HFF-Myc (cell line): ENCODE results near the gene NRG2.

Source experiments
- DNase-seq: peaks from one replicate; pipeline ENCODE4 v3.0.0-alpha.2; 2011; ENCODE audit warnings: low read depth; ENCODE audit errors: extremely low read depth
- H3K4me3 ChIP-seq: replicated peaks from 2 replicates; pipeline ENCODE4 v1.5.1; 2011; ENCODE audit warnings: low read depth, mild to moderate bottlenecking, control low read depth, low read length
- TF ChIP-seq, protein P1 (sequence below): IDR thresholded peaks from 2 replicates; pipeline ENCODE4 v1.5.1; 2012; ENCODE audit warnings: mild to moderate bottlenecking, low read depth, low read length, control low read depth; ENCODE audit errors: missing control alignments

The NRG2 gene

GRCh38 chr5:140076142-140076541, 33.0 kb upstream of the NRG2 start:
- H3K4me3 ChIP-seq = no peak overlapping the region
- DNase-seq = no peak
- TF ChIP-seq, protein P1, sequence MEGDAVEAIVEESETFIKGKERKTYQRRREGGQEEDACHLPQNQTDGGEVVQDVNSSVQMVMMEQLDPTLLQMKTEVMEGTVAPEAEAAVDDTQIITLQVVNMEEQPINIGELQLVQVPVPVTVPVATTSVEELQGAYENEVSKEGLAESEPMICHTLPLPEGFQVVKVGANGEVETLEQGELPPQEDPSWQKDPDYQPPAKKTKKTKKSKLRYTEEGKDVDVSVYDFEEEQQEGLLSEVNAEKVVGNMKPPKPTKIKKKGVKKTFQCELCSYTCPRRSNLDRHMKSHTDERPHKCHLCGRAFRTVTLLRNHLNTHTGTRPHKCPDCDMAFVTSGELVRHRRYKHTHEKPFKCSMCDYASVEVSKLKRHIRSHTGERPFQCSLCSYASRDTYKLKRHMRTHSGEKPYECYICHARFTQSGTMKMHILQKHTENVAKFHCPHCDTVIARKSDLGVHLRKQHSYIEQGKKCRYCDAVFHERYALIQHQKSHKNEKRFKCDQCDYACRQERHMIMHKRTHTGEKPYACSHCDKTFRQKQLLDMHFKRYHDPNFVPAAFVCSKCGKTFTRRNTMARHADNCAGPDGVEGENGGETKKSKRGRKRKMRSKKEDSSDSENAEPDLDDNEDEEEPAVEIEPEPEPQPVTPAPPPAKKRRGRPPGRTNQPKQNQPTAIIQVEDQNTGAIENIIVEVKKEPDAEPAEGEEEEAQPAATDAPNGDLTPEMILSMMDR = no peak

- DNase-seq = no peak
- TF ChIP-seq, protein P1 = no peak
- H3K4me3 ChIP-seq = no peak overlapping the region
Observed at GRCh38 chr5:140075371-140075770, 32.3 kb upstream of the NRG2 start.

DNA sequence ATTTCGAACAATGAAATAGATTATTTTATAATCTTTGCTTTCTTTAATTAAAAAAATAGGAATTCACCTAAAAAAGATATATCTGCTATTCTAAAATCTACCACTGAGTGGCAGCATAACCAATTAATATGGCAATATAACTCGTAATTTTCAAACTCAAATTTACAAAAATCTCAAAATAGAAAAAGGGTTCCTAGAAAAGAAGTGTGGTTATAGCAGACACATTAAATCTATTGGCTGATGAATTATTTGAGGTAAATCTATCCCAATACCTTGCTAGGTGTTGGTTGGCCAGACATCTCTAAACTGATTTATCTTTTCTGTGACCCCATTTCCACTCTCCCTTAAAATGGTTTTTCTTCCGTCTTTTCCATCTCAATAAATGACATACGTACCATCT, 30.2 kb upstream of the NRG2 start:
- H3K4me3 ChIP-seq = no peak overlapping the region
- no peak for DNase-seq

DNA sequence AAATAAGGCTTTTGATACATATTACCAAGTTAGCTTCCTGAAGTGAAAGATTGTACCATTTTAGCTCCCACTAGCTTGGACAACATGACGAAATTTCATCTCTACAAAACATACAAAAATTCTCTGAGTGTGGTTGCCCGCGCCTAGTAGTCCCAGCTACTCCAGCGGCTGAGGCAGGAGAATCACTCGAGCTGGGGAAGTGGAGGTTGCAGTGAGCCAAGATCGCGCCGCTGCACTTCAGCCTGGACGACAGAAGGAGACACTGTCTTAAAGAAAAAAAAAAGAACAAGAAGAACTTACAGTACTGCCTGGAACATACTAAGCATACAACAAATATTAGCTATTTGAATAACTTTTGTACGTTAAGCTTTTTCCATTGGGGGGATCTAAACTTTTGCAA, 29.7 kb upstream of the NRG2 start:
- no peak for DNase-seq
- H3K4me3 ChIP-seq = no peak overlapping the region
- TF ChIP-seq, protein P1 = no peak

More for the DNA sequence above, 30.2 kb upstream of the NRG2 start:
- TF ChIP-seq, protein P1 = no peak

DNA sequence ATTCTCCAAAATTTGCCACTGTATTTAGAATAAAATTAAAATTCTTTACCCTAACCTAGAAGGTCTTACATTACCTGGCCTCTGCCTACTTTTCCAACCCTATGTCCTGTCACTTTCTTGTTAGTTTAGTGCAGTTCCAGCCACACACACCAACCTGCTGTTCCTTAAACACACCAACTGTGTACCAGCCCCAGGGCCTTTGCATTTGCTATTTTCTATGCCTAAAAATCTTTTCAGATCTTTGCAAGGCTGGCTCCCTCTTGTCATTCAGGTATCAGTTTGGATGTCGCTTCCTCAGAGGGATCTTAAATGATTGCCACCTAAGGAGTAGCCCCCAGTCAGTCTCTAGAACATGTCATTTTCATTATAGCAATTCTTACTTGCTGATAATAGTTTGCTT, 17.7 kb upstream of the NRG2 start:
- TF ChIP-seq, protein P1 = no peak
- DNase-seq = no peak
- no peak overlapping the region for H3K4me3 ChIP-seq

DNA sequence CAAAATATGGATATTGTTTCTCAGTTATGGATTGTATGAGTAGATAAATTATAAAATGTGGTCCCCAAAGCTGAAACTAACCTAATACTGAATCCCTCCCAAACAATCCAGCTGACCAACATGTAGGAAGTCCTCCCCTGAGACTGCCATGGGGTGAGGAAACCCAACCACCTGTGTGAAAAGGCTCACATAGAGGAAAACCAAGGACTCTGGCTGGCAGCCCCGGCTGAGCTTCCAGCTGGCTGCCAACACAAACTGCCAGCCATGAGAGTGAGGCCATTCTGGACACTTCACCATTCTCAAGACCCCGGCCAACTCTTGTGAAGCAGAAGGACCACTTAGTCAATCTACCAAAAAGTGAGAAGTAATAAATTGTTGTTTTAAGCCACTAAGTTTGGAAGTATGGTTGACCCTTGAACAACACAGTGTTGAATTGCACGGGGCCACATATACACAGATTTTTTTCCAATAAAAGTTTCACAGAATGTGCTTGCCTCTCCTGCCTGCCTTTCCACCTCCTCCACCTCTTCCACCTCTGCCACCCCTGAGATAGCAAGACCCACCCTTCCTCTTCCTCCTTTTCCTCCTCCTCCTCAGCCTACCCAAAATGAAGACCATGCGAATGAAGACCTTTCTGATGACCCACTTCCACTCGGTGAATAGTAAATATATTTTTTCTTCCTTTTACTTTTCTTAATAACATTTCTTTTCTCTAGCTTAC, 15.3 kb upstream of the NRG2 start:
- TF ChIP-seq, protein P1 = no peak
- H3K4me3 ChIP-seq = no peak overlapping the region
- DNase-seq = no peak

- TF ChIP-seq, protein P1 = no peak
- no peak for DNase-seq
- H3K4me3 ChIP-seq = no peak overlapping the region
Observed at GRCh38 chr5:140056880-140057279, 13.8 kb upstream of the NRG2 start.
